ENCODE results near the gene ZFPM1.

The ZFPM1 gene

GRCh38 chr16:88487920-88488851 lies 35.1 kb downstream of the ZFPM1 start:
- H3K36me3 ChIP-seq (ENCODE audit: control insufficient read depth, insufficient read depth, low read length) = no peaks in the 10 kb centered on the region
- H3K4me1 ChIP-seq (ENCODE audit: control insufficient read depth, insufficient read depth, low read length) = no peaks in the 10 kb centered on the region
- H3K27ac ChIP-seq (ENCODE audit: insufficient read depth, low read depth, low read length, poor library complexity, severe bottlenecking) = no peak overlapping the region
- H3K4me3 ChIP-seq (ENCODE audit: insufficient read depth, low read depth, low read length) = no peak overlapping the region
- no peaks in the 10 kb centered on the region for H3K27me3 ChIP-seq (ENCODE audit: control insufficient read depth, insufficient read depth, low read length, poor library complexity, severe bottlenecking)
- WGBS, 2 experiments = 91% methylated on average over 54 of the region's 54 CpGs
- no peaks in the 10 kb centered on the region for H3K9me3 ChIP-seq (ENCODE audit: control insufficient read depth, low read length)

- WGBS, 2 experiments = 95% methylated on average over 24 of the region's 24 CpGs
- H3K27me3 ChIP-seq (ENCODE audit: control insufficient read depth, insufficient read depth, low read length, poor library complexity, severe bottlenecking) = no peaks in the 10 kb centered on the region
- no peak overlapping the region for H3K4me3 ChIP-seq (ENCODE audit: insufficient read depth, low read depth, low read length)
- H3K9me3 ChIP-seq (ENCODE audit: control insufficient read depth, low read length) = no peaks in the 10 kb centered on the region
- no peak overlapping the region for H3K27ac ChIP-seq (ENCODE audit: insufficient read depth, low read depth, low read length, poor library complexity, severe bottlenecking)
- H3K36me3 ChIP-seq (ENCODE audit: control insufficient read depth, insufficient read depth, low read length) = no peaks in the 10 kb centered on the region
- H3K4me1 ChIP-seq (ENCODE audit: control insufficient read depth, insufficient read depth, low read length) = no peaks in the 10 kb centered on the region
Measured at GRCh38 chr16:88489163-88489741, 36.2 kb downstream of the ZFPM1 start.

GRCh38 chr16:88491001-88491559 lies 38.0 kb downstream of the ZFPM1 start:
- Histone ChIP-seq H3K4me3 (ENCODE audit: insufficient read depth, low read depth, low read length) (no peak overlapping the region), H3K27me3 (ENCODE audit: control insufficient read depth, insufficient read depth, low read length, poor library complexity, severe bottlenecking) (no peaks in the 10 kb centered on the region), H3K36me3 (ENCODE audit: control insufficient read depth, insufficient read depth, low read length) (no peaks in the 10 kb centered on the region), H3K9me3 (ENCODE audit: control insufficient read depth, low read length) (no peaks in the 10 kb centered on the region), H3K27ac (ENCODE audit: insufficient read depth, low read depth, low read length, poor library complexity, severe bottlenecking) (no peak overlapping the region), H3K4me1 (ENCODE audit: control insufficient read depth, insufficient read depth, low read length) (no peaks in the 10 kb centered on the region)
- WGBS, 2 experiments = 95 to 96% methylated on average over 26 of the region's 26 CpGs

GRCh38 chr16:88491560-88492310 lies 38.7 kb downstream of the ZFPM1 start:
- WGBS, 2 experiments = 89% methylated on average over 28 of the region's 28 CpGs
- Histone ChIP-seq H3K4me1 (ENCODE audit: control insufficient read depth, insufficient read depth, low read length) (no peaks in the 10 kb centered on the region), H3K36me3 (ENCODE audit: control insufficient read depth, insufficient read depth, low read length) (no peaks in the 10 kb centered on the region), H3K27me3 (ENCODE audit: control insufficient read depth, insufficient read depth, low read length, poor library complexity, severe bottlenecking) (no peaks in the 10 kb centered on the region), H3K4me3 (ENCODE audit: insufficient read depth, low read depth, low read length) (no peak overlapping the region), H3K9me3 (ENCODE audit: control insufficient read depth, low read length) (no peaks in the 10 kb centered on the region), H3K27ac (ENCODE audit: insufficient read depth, low read depth, low read length, poor library complexity, severe bottlenecking) (no peak overlapping the region)

- no peaks in the 10 kb centered on the region for H3K36me3 ChIP-seq (ENCODE audit: control insufficient read depth, insufficient read depth, low read length)
- 93 to 95% methylated on average over 24 of the region's 24 CpGs for WGBS, 2 experiments
- H3K9me3 ChIP-seq (ENCODE audit: control insufficient read depth, low read length) = no peaks in the 10 kb centered on the region
- no peaks in the 10 kb centered on the region for H3K27me3 ChIP-seq (ENCODE audit: control insufficient read depth, insufficient read depth, low read length, poor library complexity, severe bottlenecking)
- no peak overlapping the region for H3K4me3 ChIP-seq (ENCODE audit: insufficient read depth, low read depth, low read length)
- H3K27ac ChIP-seq (ENCODE audit: insufficient read depth, low read depth, low read length, poor library complexity, severe bottlenecking) = no peak overlapping the region
- peaks cover 8% of the 10 kb centered on the region for H3K4me1 ChIP-seq (ENCODE audit: control insufficient read depth, insufficient read depth, low read length)
Measured at GRCh38 chr16:88493879-88494278, 40.8 kb downstream of the ZFPM1 start.

- Histone ChIP-seq H3K27me3 (ENCODE audit: control insufficient read depth, insufficient read depth, low read length, poor library complexity, severe bottlenecking) (no peaks in the 10 kb centered on the region), H3K4me1 (ENCODE audit: control insufficient read depth, insufficient read depth, low read length) (peaks cover 8% of the 10 kb centered on the region), H3K9me3 (ENCODE audit: control insufficient read depth, low read length) (no peaks in the 10 kb centered on the region), H3K36me3 (ENCODE audit: control insufficient read depth, insufficient read depth, low read length) (no peaks in the 10 kb centered on the region), H3K27ac (ENCODE audit: insufficient read depth, low read depth, low read length, poor library complexity, severe bottlenecking) (no peak overlapping the region), H3K4me3 (ENCODE audit: insufficient read depth, low read depth, low read length) (no peak overlapping the region)
- 88 to 90% methylated on average over 43 of the region's 43 CpGs for WGBS, 2 experiments
Measured at GRCh38 chr16:88494335-88495154, 41.5 kb downstream of the ZFPM1 start.

GRCh38 chr16:88495268-88495772 lies 42.2 kb downstream of the ZFPM1 start:
- no peaks in the 10 kb centered on the region for H3K27me3 ChIP-seq (ENCODE audit: control insufficient read depth, insufficient read depth, low read length, poor library complexity, severe bottlenecking)
- H3K4me1 ChIP-seq (ENCODE audit: control insufficient read depth, insufficient read depth, low read length) = peaks cover 8% of the 10 kb centered on the region
- WGBS, 2 experiments = 88 to 90% methylated on average over 15 of the region's 15 CpGs
- no peak overlapping the region for H3K27ac ChIP-seq (ENCODE audit: insufficient read depth, low read depth, low read length, poor library complexity, severe bottlenecking)
- no peaks in the 10 kb centered on the region for H3K36me3 ChIP-seq (ENCODE audit: control insufficient read depth, insufficient read depth, low read length)
- no peak overlapping the region for H3K4me3 ChIP-seq (ENCODE audit: insufficient read depth, low read depth, low read length)
- no peaks in the 10 kb centered on the region for H3K9me3 ChIP-seq (ENCODE audit: control insufficient read depth, low read length)

- no peak overlapping the region for H3K27ac ChIP-seq (ENCODE audit: insufficient read depth, low read depth, low read length, poor library complexity, severe bottlenecking)
- no peaks in the 10 kb centered on the region for H3K36me3 ChIP-seq (ENCODE audit: control insufficient read depth, insufficient read depth, low read length)
- WGBS, 2 experiments = 93% methylated on average over 46 of the region's 46 CpGs
Measured at GRCh38 chr16:88497561-88498462, 44.7 kb downstream of the ZFPM1 start.

More at GRCh38 chr16:88497561-88498462, 44.7 kb downstream of the ZFPM1 start:
- Histone ChIP-seq H3K4me3 (ENCODE audit: insufficient read depth, low read depth, low read length) (no peak overlapping the region), H3K4me1 (ENCODE audit: control insufficient read depth, insufficient read depth, low read length) (peaks cover 8% of the 10 kb centered on the region), H3K27me3 (ENCODE audit: control insufficient read depth, insufficient read depth, low read length, poor library complexity, severe bottlenecking) (no peaks in the 10 kb centered on the region), H3K9me3 (ENCODE audit: control insufficient read depth, low read length) (no peaks in the 10 kb centered on the region)
